NT2/D1 (cell line): ENCODE results near the gene NISCH.

Experiments used
- YY1 ChIP-seq: IDR thresholded peaks from 2 replicates; pipeline ENCODE4 v1.6.1; 2011; ENCODE audit not compliant: insufficient read length, insufficient read depth
- ZNF274 ChIP-seq: IDR thresholded peaks from 2 replicates; pipeline ENCODE4 v1.6.1; 2011; ENCODE audit warnings: mild to moderate bottlenecking, low read depth, low read length

DNA sequence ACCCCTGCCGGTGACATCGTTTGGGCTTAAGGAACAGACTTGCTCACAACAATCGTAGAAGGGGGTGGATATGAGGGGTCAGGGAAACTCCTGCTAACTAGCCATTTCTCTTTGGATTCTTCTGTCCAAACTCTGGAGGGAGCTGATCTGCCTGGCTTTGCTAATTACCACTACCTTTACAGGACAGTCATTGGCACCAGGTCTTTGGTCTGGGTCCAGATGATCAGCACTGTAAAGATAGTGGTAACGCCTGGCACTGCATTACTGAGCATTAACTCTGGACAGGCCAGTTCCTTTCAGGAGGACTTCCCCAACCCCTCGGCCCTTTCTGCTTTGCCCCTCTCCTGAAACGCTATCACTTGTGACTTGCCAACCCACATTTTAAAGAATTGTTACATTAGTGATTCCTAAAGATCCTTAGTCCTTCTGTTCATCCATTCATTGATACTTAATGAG is 81.8 kb downstream of the NISCH start:
- TF ChIP-seq ZNF274: no peak
- no peak for TF ChIP-seq YY1
